Coronary artery (tissue), 2 donors: ENCODE measurements around the gene PDCD10.

Experiments used
- DNase-seq: peaks from one replicate; pipeline ENCODE4 v3.0.0-alpha.2; 2017; ENCODE audit warnings: low spot score
- H3K27ac ChIP-seq, 2 donors: fragments of 200-600 bp; sonication (generic); one replicate each; pipeline ENCODE4 v1.5.1; 2016 to 2019
- H3K4me3 ChIP-seq: fragments of 200-600 bp; sonication (generic); 2 replicates; pipeline ENCODE4 v1.5.1; 2016; ENCODE audit warnings: mild to moderate bottlenecking, moderate library complexity
- CTCF ChIP-seq: fragments of 200-600 bp; sonication (generic); IDR thresholded peaks from one replicate; pipeline ENCODE4 v1.5.1; 2019; ENCODE audit warnings: antibody characterized with exemption

Gene PDCD10

GRCh38 chr3:167668651-167669050 lies 66.0 kb downstream of the PDCD10 start:
- TF ChIP-seq CTCF = no peak
- no peak overlapping the region for H3K4me3 ChIP-seq
- no peak overlapping the region for H3K27ac ChIP-seq
- DNase-seq = no peak

- no peak for TF ChIP-seq CTCF
- no peak overlapping the region for H3K27ac ChIP-seq
- DNase-seq = no peak
- no peak overlapping the region for H3K4me3 ChIP-seq
Observed at GRCh38 chr3:167666563-167666962, 68.1 kb downstream of the PDCD10 start.

- no peak overlapping the region for H3K4me3 ChIP-seq
- DNase-seq = no peak
- TF ChIP-seq CTCF = no peak
- H3K27ac ChIP-seq = no peak overlapping the region
Observed at GRCh38 chr3:167662919-167663400, 71.7 kb downstream of the PDCD10 start.

GRCh38 chr3:167657684-167658225 lies 76.9 kb downstream of the PDCD10 start:
- no peak for DNase-seq
- no peak overlapping the region for H3K4me3 ChIP-seq
- H3K27ac ChIP-seq = no peak overlapping the region
- TF ChIP-seq CTCF = no peak

DNA sequence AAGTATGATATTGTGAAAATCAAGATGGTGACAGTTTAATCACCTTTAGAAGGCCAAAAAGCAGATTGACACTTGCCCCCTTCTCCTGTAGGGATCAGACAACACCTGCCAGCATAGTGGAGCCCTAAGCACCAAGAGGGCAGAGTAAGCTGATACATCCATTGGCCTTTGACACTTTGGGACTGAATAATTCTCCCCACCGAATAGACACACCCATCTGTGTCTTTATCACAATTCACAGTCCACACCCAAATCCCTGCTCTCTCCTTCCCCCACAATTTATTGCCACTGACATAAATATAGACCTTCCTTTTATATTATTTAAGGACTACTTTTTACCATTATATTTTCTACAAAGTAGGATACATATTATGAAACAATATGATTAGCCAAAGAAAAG lies 77.9 kb downstream of the PDCD10 start:
- Histone ChIP-seq H3K27ac (no peak overlapping the region), H3K4me3 (no peak overlapping the region)
- no peak for DNase-seq
- TF ChIP-seq CTCF = no peak

DNA sequence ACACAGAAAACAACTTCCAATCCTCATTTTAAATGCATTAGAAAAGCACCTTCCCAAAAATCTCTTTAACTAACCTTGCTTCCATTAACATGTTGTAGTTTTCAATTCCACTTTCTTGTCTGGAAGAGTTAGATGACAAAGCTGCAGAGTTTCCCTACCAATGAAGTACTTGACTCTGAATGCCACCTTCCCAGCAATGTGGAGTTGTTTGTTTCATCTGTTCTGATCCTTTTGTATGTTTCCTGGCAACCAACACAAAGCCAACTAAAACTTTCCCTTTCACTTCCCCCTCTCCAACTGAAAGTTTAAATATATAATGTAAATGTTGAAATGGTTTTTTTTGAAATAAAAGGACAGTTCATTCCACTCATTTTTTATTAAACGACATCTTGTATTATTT lies 80.9 kb downstream of the PDCD10 start, which contains the start of gene WDR49:
TSS of gene WDR49 (minus strand) at position 183 of the 400 bp plus-strand sequence. CDS start 517 bp downstream, outside the sequence.
- Histone ChIP-seq H3K4me3 (peak within 1 kb of the TSS; percentile 14), H3K27ac (no peak within 1 kb of the TSS)
- no peak for TF ChIP-seq CTCF
- DNase-seq = no peak

DNA sequence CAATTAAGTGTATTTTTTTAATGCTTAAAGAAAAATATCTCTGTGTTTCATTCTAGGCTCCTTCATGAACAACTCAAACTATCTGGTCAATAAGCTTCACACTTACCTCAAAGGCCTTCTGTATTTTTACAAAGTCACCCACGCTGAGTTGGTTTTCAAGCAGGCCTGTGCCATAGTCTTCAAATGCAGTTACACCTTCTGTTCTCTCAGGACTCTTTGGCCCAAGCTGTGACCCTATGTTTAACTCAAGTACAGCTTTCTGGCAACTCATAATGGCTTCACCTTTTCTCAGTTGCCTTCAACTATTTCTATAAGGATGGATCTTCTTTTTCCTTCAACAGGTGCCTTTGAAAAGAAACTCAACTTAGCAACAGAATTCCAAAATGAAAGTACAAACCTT lies 81.5 kb downstream of the PDCD10 start:
- Histone ChIP-seq H3K27ac (no peak overlapping the region), H3K4me3 (peak overlapping the region; percentile 14)
- TF ChIP-seq CTCF = no peak
- DNase-seq = no peak
